Right atrium auricular region (tissue), 2 donors: ENCODE measurements around the gene SND1. TPM values are rescaled to one million over a fixed set of nuclear protein-coding genes. Genes with fewer than 3 reads are reported as not detected.

Experiments used
- DNase-seq: peaks from one replicate; pipeline ENCODE4 v3.0.0-alpha.2; 2019; ENCODE audit warnings: low spot score
- H3K27ac ChIP-seq, 2 donors: fragments of 200-600 bp; sonication (generic); 1 replicate in 1 of 2; 2 replicates in 1 of 2; pipeline ENCODE4 v1.5.1; 2016 to 2019
- H3K27me3 ChIP-seq, 2 donors: fragments of 200-600 bp; sonication (generic); one replicate each; pipeline versions ENCODE4 v1.5.1 to v1.6.0; 2017 to 2019
- H3K36me3 ChIP-seq: fragments of 200-600 bp; sonication (generic); one replicate; pipeline ENCODE4 v1.5.1; 2016
- H3K4me1 ChIP-seq, 2 donors: fragments of 200-600 bp; sonication (generic); one replicate each; pipeline versions ENCODE4 v1.5.1 to v1.6.0; 2017 to 2019
- H3K4me3 ChIP-seq, 2 donors: fragments of 200-600 bp; sonication (generic); 1 replicate in 1 of 2; 2 replicates in 1 of 2; pipeline ENCODE4 v1.5.1; 2017 to 2019; ENCODE audit warnings: mild to moderate bottlenecking in 1 of 2, moderate library complexity in 1 of 2
- H3K9me3 ChIP-seq, 2 donors: fragments of 200-600 bp; sonication (generic); one replicate each; pipeline ENCODE4 v1.5.1; 2019
- total RNA-seq, 2 donors: library from RNA; depleted of rRNA; stranded (reverse); fragments of >200 nt; gene quantifications; one replicate each; pipeline ENCODE4 v1.1.0, GENCODE V29; 2016
- TF ChIP-seq, protein P1 (sequence below), 2 donors: fragments of 200-600 bp; sonication (generic); IDR thresholded peaks; one replicate each; pipeline ENCODE4 v1.5.1; 2019; ENCODE audit warnings: antibody characterized with exemption in 2 of 2

The SND1 gene
- total RNA-seq, 2 donors from 2014 or later = 69.4 to 77.6 TPM

DNA sequence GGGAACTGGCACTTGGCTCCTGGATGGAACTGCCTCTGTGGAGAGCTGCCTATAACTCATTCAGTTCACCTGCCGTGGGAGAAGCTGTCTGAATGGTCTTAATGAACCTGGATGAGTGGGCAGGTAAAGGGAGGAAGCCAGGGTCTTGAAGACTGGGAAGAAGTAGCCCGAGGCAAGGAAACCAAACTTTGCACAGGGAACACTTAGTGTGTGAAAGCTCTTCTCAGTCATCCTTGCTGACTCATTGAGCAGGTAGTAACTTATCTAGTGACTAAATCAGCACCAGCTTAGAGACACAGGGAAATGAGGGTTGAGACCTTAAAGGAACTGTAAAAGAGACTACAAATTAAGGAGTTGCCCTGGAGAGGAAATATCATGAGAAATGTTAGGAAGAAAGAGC, 369.4 kb downstream of the SND1 start:
- Histone ChIP-seq H3K4me1 (peaks cover 0 to 19% of the 10 kb centered on the region in 2 donors), H3K27ac (no peak overlapping the region), H3K4me3 (no peak overlapping the region), H3K36me3 (no peaks in the 10 kb centered on the region), H3K27me3 (no peaks in the 10 kb centered on the region), H3K9me3 (no peaks in the 10 kb centered on the region)
- DNase-seq = no peak
- TF ChIP-seq, protein P1, sequence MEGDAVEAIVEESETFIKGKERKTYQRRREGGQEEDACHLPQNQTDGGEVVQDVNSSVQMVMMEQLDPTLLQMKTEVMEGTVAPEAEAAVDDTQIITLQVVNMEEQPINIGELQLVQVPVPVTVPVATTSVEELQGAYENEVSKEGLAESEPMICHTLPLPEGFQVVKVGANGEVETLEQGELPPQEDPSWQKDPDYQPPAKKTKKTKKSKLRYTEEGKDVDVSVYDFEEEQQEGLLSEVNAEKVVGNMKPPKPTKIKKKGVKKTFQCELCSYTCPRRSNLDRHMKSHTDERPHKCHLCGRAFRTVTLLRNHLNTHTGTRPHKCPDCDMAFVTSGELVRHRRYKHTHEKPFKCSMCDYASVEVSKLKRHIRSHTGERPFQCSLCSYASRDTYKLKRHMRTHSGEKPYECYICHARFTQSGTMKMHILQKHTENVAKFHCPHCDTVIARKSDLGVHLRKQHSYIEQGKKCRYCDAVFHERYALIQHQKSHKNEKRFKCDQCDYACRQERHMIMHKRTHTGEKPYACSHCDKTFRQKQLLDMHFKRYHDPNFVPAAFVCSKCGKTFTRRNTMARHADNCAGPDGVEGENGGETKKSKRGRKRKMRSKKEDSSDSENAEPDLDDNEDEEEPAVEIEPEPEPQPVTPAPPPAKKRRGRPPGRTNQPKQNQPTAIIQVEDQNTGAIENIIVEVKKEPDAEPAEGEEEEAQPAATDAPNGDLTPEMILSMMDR (IDR thresholded peaks at IDR 0.05) = no peak

DNA sequence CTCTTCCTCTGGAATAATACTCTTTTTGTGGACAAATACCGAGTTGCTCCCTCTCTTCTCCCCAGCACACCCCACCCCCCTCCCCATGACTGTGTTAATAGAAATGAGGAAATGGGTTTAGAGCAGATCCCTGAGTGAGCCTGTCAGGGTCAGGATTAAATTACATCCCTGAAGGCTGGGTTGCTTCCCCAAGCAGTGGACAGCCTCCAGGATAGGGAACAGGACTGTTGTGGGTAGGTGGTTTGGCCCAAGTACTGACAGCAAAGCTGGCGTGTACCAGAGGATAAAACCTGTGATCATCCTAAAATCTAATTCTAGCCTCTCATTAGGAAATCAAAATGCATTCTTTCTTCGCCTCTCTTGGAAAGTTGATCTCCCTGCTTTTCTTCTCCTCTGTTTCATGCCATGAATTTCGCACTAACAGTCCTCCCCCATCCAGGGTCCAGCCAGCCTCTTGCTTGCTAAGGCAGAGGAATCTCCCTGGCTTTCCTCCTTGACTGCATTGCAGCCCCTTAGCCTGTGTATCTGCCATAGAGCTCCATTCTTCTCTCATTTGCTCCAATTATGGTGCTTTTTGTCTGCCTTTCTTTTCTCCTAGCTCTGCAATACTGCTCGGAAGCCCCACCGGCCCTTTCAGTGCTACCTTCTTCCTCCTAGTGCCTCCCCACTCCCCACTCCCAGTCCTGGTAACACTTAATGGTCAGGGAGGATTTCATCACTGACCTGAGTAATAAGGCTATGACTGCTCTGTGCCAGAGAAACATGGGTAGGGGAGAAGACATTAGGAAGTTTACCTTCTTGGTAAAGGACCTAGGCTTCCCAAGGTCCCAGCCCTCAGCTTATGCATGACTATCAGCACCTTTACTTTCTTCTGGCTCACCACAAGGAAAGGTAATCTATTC, 370.9 kb downstream of the SND1 start:
- TF ChIP-seq, protein P1 (IDR thresholded peaks at IDR 0.05) = no peak
- Histone ChIP-seq H3K27me3 (no peaks in the 10 kb centered on the region), H3K36me3 (no peaks in the 10 kb centered on the region), H3K4me1 (peaks cover 0 to 30% of the 10 kb centered on the region in 2 donors), H3K9me3 (no peaks in the 10 kb centered on the region), H3K27ac (no peak overlapping the region), H3K4me3 (no peak overlapping the region)
- no peak for DNase-seq

DNA sequence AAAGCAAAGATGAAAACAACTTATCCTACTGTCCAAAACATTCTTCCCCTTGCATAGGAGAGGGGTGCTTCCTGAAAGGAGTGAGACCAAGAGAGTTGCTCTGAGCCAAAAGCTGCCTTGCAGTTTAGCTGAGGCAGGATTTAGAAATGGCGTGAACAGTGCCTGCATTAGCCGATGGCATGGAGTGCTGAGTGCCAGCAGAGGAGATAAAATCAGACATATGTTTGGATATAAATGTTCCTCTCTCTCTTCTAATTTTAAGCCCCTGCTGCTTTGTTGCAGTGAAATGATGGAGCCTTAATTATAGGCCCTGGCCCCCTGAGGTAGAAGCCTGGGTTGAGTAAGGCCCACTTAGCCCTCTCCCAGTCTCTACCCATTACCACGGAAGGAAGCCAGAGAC, 372.2 kb downstream of the SND1 start:
- H3K27me3 ChIP-seq = no peaks in the 10 kb centered on the region
- no peak overlapping the region for H3K4me3 ChIP-seq
- H3K27ac ChIP-seq = no peak overlapping the region
- no peaks in the 10 kb centered on the region for H3K9me3 ChIP-seq
- no peak for DNase-seq
- TF ChIP-seq, protein P1 (IDR thresholded peaks at IDR 0.05) = no peak
- H3K4me1 ChIP-seq = peaks cover 0 to 26% of the 10 kb centered on the region in 2 donors
- no peaks in the 10 kb centered on the region for H3K36me3 ChIP-seq

DNA sequence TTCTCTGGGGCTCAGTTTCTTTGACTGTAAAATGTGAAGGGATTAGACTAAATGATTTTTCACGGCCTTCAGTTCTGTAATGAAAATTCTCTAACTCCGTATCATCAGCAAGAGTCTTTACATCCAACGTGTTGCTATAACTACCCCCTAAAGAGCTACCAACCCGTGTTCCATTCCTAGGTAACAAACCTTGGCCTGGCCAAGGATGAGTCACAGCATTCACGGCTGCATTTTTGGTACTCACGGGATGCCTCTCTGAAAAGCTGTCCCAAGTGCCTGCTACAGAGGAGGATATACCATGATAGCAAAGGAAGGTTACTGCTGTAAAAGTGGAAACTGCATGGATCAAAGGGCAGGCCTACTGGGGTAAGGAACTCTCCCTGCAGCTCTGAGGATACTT, 373.4 kb downstream of the SND1 start:
- TF ChIP-seq, protein P1 (IDR thresholded peaks at IDR 0.05) = no peak
- H3K4me1 ChIP-seq = peaks cover 0 to 27% of the 10 kb centered on the region in 2 donors
- no peak overlapping the region for H3K4me3 ChIP-seq
- no peaks in the 10 kb centered on the region for H3K27me3 ChIP-seq
- H3K9me3 ChIP-seq = no peaks in the 10 kb centered on the region
- H3K36me3 ChIP-seq = no peaks in the 10 kb centered on the region
- DNase-seq = no peak
- no peak overlapping the region for H3K27ac ChIP-seq

DNA sequence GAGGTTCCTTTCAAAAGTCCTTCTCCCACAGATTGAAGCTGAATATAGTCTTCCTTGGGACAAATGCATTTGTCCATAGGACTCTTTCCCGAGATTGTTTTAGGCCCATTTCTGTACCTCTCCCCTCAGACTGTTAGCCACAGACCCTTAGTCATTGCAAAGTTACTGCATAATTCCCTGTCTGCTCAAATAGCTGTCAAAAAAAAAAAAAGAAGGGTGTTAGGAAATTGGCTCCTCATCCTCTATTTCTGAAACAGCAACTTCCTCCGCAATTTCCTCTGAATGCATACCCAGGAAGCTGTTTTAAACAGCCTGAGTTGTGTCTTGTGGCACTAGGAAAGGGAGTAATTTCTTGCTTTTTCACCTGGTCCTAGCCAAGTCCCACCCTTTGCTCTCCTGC, 373.8 kb downstream of the SND1 start:
- Histone ChIP-seq H3K4me3 (no peak overlapping the region), H3K9me3 (no peaks in the 10 kb centered on the region), H3K4me1 (peaks cover 0 to 31% of the 10 kb centered on the region in 2 donors), H3K27me3 (no peaks in the 10 kb centered on the region), H3K36me3 (no peaks in the 10 kb centered on the region), H3K27ac (no peak overlapping the region)
- no peak for DNase-seq
- TF ChIP-seq, protein P1 (IDR thresholded peaks at IDR 0.05) = no peak
